LNCaP clone FGC (cell line): Measurements from ENCODE around the gene KAZALD1.
A peak's percentile ranks its signal among the peaks of the same experiment; 100 is the strongest.

Source experiments
- DNase-seq: peaks from one replicate; pipeline ENCODE4 v3.0.0-alpha.2; 2011; ENCODE audit warnings: low read depth
- H3K4me3 ChIP-seq: 2 replicates; pipeline ENCODE4 v1.5.1; 2011; ENCODE audit warnings: mild to moderate bottlenecking, low read depth, low read length, control low read depth
- TF ChIP-seq, protein P1 (sequence below): IDR thresholded peaks from 2 replicates; pipeline ENCODE4 v1.5.1; 2012; ENCODE audit warnings: mild to moderate bottlenecking; ENCODE audit not compliant: control insufficient read depth, insufficient read depth; ENCODE audit errors: extremely low read depth

The KAZALD1 gene

DNA sequence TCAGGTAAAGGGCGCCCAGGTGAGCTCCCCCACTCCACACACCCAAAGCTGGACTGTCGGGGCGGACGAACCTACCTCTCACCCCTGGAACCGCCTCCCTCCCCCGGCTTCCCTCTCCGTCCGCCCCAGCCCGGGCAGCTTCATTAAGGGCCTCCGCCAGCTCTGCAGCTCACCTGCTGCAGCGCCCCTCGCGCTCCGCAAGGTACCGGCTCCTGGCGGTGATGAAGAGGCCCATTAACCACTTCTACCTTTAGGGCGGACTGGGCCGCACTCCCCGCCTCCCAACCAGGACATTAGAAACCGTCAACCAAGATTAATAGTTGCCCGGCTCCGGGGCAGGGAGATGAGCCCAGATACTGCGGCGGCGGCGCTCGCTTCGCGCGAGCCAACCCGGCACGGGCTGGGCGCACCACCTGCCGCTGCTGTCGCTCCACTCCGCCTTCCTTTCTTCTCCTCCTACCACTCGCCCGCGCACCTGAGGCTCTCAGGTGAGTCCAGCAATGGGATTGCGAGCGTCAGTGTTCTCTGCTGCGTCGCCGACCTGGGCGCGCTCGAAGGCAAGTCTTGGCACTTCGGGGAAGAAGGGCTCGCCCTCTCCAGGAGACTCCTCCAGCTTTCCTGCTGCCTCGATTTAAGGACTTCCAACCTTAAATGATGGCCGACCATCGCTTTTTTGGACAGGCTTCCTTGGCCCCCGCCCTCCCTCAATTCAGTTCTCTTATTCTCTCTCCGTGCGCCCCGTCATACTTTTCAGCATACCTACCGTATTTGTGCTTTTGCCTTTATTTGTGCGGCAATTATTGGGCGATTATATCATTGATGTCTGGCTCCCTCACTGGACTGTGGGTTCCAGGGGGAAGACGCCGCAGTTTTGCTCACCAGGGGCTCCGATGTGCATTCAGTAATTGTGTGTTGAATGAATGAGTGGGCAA is 13.6 kb upstream of the KAZALD1 start:
- H3K4me3 ChIP-seq, result no peak overlapping the region
- TF ChIP-seq, protein P1, sequence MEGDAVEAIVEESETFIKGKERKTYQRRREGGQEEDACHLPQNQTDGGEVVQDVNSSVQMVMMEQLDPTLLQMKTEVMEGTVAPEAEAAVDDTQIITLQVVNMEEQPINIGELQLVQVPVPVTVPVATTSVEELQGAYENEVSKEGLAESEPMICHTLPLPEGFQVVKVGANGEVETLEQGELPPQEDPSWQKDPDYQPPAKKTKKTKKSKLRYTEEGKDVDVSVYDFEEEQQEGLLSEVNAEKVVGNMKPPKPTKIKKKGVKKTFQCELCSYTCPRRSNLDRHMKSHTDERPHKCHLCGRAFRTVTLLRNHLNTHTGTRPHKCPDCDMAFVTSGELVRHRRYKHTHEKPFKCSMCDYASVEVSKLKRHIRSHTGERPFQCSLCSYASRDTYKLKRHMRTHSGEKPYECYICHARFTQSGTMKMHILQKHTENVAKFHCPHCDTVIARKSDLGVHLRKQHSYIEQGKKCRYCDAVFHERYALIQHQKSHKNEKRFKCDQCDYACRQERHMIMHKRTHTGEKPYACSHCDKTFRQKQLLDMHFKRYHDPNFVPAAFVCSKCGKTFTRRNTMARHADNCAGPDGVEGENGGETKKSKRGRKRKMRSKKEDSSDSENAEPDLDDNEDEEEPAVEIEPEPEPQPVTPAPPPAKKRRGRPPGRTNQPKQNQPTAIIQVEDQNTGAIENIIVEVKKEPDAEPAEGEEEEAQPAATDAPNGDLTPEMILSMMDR, result no peak
- no peak for DNase-seq

DNA sequence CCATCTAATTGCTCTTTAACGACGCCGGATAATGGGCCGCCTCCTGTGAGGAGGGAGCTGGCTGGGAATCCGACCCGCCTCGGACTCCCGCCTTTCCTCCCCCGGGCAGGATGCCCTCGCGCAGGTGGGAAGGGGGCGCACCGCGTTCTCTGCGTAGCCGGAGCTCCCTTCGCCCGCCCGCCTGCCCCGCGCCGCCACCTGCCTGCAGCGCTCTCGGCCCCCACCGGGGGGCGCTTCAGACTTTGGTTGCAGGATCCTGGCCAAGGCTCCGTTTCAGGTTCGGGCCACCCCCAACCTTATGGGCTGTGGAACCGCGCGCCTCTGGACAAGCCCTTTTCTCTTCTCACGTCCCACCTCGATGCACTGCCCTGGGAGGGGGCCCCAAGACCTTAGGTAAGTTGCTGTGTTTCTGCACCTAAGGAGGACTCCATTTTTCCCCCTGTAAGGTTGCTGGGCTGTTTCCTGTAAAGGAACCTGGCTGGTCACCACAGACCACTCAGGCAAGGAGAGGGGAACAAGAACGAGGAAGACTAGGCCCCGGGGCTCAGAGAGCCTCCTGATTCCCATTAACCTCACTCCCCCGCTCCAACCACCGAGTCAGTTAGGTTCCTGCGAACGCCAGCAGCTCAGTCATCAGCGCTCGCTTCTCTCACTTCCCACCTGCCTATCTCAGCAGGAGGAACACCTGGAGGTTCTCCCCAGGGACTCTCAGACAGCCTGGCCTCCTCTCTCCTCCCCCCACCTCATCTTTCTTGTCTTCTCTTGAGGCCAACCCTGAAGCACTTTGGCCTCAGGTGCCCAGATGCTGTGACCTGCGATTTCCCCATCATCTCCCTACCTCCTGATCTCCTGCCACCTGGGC is 11.3 kb upstream of the KAZALD1 start:
- no peak for DNase-seq
- TF ChIP-seq, protein P1, result peak; percentile 54
- peak overlapping the region; percentile 39 for H3K4me3 ChIP-seq

DNA sequence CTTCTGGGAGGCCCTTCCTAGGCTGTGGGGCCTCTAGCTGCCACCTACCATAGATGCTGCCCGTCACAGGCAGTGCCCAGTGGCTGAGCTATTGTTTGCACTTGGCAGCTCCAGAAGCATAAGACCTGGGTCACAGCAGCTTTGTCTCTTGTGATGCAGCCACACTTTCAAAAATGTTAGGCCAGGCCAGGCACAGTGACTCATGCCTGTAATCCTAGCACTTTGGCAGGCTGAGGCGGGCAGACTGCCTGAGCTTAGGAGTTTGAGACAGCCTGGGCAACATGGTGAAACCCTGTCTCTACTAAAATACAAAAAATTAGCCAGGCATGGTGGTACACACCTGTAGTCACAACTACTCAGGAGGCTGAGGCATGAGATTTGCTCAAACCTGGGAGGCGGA is 9.5 kb upstream of the KAZALD1 start:
- TF ChIP-seq, protein P1, result no peak
- no peak overlapping the region for H3K4me3 ChIP-seq
- no peak for DNase-seq

DNA sequence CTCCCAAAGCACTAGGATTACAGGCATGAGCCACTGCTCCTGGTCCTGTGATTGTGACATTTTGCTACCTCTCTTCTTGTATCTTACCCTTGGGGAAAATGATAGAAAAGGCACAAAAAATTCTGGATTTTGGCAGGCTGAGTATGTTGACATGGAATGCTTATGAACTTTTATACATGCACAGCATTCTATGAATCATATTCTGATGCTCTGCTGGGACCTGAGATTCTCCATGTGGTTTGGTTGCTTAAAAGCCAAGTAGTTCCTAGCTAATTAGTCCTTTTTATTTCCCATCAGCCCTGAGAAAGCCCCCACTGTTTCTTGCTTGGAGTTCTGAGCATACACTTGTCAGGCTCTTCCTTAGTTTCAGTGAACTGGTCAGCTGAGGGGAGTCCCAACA is 8.3 kb upstream of the KAZALD1 start:
- DNase-seq, result no peak
- H3K4me3 ChIP-seq, result no peak overlapping the region
- TF ChIP-seq, protein P1, result no peak

DNA sequence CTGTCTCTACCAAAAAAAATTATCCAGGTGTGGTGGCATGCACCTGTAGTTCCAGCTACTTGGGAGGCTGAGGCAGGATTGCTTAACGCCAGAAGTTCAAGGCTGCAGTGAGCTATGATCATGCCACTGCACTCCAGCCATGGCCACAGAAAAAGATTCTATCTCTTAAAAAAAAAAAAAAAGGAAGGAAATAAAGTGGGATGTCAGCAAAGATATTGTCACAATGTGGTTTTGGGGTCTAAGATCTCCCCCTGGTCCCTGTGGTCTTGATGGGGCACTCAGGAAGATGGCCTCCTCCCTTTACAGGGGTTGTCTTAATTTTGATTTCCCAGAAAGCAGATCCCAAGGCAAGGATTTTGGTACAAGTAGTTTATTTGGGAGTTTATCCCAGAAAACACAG is 7.4 kb upstream of the KAZALD1 start:
- no peak for DNase-seq
- H3K4me3 ChIP-seq, result no peak overlapping the region
- TF ChIP-seq, protein P1, result no peak

DNA sequence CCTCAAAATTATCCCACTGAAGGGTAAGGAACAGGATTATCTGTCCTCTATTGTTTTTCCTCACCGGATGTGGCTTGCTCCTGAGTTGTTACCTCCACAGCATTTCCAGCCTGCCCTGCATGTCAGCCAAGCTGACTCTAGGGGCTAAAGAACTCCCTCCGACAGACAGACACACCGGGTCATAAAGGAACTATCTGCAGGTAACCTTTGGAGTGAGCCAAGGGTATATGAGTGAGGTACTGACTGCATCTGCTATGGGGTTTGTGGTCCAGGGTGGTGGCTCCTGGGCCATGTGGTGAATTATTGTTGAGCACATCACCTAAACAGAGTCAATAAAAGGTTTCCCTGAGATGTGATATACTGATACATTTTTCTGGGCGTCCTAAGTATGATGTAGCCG is 6.9 kb upstream of the KAZALD1 start:
- no peak overlapping the region for H3K4me3 ChIP-seq
- no peak for DNase-seq
- TF ChIP-seq, protein P1, result no peak
